ENCODE results near the gene CAMK2G.
"Not testable (repeated sequence)": the region's sequence is repeated elsewhere in the genome, so short reads cannot be mapped to it uniquely, and the experiment has no call there.

Gene CAMK2G

GRCh38 chr10:73900064-73900463 lies 25.7 kb upstream of the CAMK2G start:
- Histone ChIP-seq H3K36me3 (ENCODE audit: control insufficient read depth, insufficient read depth, low read length) (no peaks in the 10 kb centered on the region), H3K27ac (ENCODE audit: low read depth, low read length) (no peak overlapping the region), H3K4me1 (ENCODE audit: control insufficient read depth, insufficient read depth, low read length) (peaks cover 7% of the 10 kb centered on the region; the same call in 1 of the 2 replicates), H3K9me3 (ENCODE audit: control insufficient read depth, insufficient read depth, low read depth, low read length) (no peaks in the 10 kb centered on the region), H3K4me3 (ENCODE audit: low read depth, low read length) (no peak overlapping the region), H3K9ac (ENCODE audit: low read length) (no peak overlapping the region), H3K27me3 (ENCODE audit: control insufficient read depth, insufficient read depth, low read length) (no peaks in the 10 kb centered on the region)

- H3K9me3 ChIP-seq (ENCODE audit: control insufficient read depth, insufficient read depth, low read depth, low read length), result no peaks in the 10 kb centered on the region
These were observed 25.1 kb upstream of the CAMK2G start for GRCh38 chr10:73899423-73899822.

GRCh38 chr10:73898730-73899410 lies 24.5 kb upstream of the CAMK2G start:
- Histone ChIP-seq H3K27me3 (ENCODE audit: control insufficient read depth, insufficient read depth, low read length) (no peaks in the 10 kb centered on the region), H3K9me3 (ENCODE audit: control insufficient read depth, insufficient read depth, low read depth, low read length) (no peaks in the 10 kb centered on the region), H3K27ac (ENCODE audit: low read depth, low read length) (no peak overlapping the region), H3K36me3 (ENCODE audit: control insufficient read depth, insufficient read depth, low read length) (no peaks in the 10 kb centered on the region), H3K9ac (ENCODE audit: low read length) (no peak overlapping the region), H3K4me1 (ENCODE audit: control insufficient read depth, insufficient read depth, low read length) (peaks cover 7% of the 10 kb centered on the region; the same call in 1 of the 2 replicates), H3K4me3 (ENCODE audit: low read depth, low read length) (no peak overlapping the region)

More at GRCh38 chr10:73899423-73899822, 25.1 kb upstream of the CAMK2G start:
- H3K36me3 ChIP-seq (ENCODE audit: control insufficient read depth, insufficient read depth, low read length), result no peaks in the 10 kb centered on the region
- no peaks in the 10 kb centered on the region for H3K27me3 ChIP-seq (ENCODE audit: control insufficient read depth, insufficient read depth, low read length)
- no peak overlapping the region for H3K9ac ChIP-seq (ENCODE audit: low read length)
- no peak overlapping the region for H3K4me3 ChIP-seq (ENCODE audit: low read depth, low read length)
- H3K4me1 ChIP-seq (ENCODE audit: control insufficient read depth, insufficient read depth, low read length), result peaks cover 7% of the 10 kb centered on the region; the same call in 1 of the 2 replicates
- no peak overlapping the region for H3K27ac ChIP-seq (ENCODE audit: low read depth, low read length)

- Histone ChIP-seq H3K36me3 (ENCODE audit: control insufficient read depth, insufficient read depth, low read length) (no peaks in the 10 kb centered on the region), H3K4me3 (ENCODE audit: low read depth, low read length) (no peak overlapping the region), H3K4me1 (ENCODE audit: control insufficient read depth, insufficient read depth, low read length) (peaks cover 7% of the 10 kb centered on the region; the same call in 1 of the 2 replicates), H3K27me3 (ENCODE audit: control insufficient read depth, insufficient read depth, low read length) (no peaks in the 10 kb centered on the region), H3K27ac (ENCODE audit: low read depth, low read length) (no peak overlapping the region), H3K9me3 (ENCODE audit: control insufficient read depth, insufficient read depth, low read depth, low read length) (no peaks in the 10 kb centered on the region), H3K9ac (ENCODE audit: low read length) (no peak overlapping the region)
These were observed 23.3 kb upstream of the CAMK2G start for GRCh38 chr10:73897693-73898092.

GRCh38 chr10:73895381-73895780 lies 21.0 kb upstream of the CAMK2G start:
- not testable (repeated sequence) for H3K27ac ChIP-seq (ENCODE audit: low read depth, low read length)

GRCh38 chr10:73894245-73894971 lies 20.1 kb upstream of the CAMK2G start:
- H3K27me3 ChIP-seq (ENCODE audit: control insufficient read depth, insufficient read depth, low read length), result no peaks in the 10 kb centered on the region
- H3K27ac ChIP-seq (ENCODE audit: low read depth, low read length), result no peak overlapping the region
- H3K9ac ChIP-seq (ENCODE audit: low read length), result no peak overlapping the region
- H3K36me3 ChIP-seq (ENCODE audit: control insufficient read depth, insufficient read depth, low read length), result no peaks in the 10 kb centered on the region
- H3K4me3 ChIP-seq (ENCODE audit: low read depth, low read length), result no peak overlapping the region
- peaks cover 11% of the 10 kb centered on the region; the same call in 1 of the 2 replicates for H3K4me1 ChIP-seq (ENCODE audit: control insufficient read depth, insufficient read depth, low read length)
- H3K9me3 ChIP-seq (ENCODE audit: control insufficient read depth, insufficient read depth, low read depth, low read length), result no peaks in the 10 kb centered on the region

More at GRCh38 chr10:73895381-73895780, 21.0 kb upstream of the CAMK2G start:
- H3K4me1 ChIP-seq (ENCODE audit: control insufficient read depth, insufficient read depth, low read length), result peaks cover 12% of the 10 kb centered on the region; the same call in 1 of the 2 replicates
- not testable (repeated sequence) for H3K9ac ChIP-seq (ENCODE audit: low read length); H3K36me3 ChIP-seq (ENCODE audit: control insufficient read depth, insufficient read depth, low read length); H3K9me3 ChIP-seq (ENCODE audit: control insufficient read depth, insufficient read depth, low read depth, low read length); H3K27me3 ChIP-seq (ENCODE audit: control insufficient read depth, insufficient read depth, low read length); H3K4me3 ChIP-seq (ENCODE audit: low read depth, low read length)

GRCh38 chr10:73893426-73893825 lies 19.1 kb upstream of the CAMK2G start:
- H3K27ac ChIP-seq (ENCODE audit: low read depth, low read length), result no peak overlapping the region

GRCh38 chr10:73892310-73893030 lies 18.1 kb upstream of the CAMK2G start:
- no peaks in the 10 kb centered on the region for H3K36me3 ChIP-seq (ENCODE audit: control insufficient read depth, insufficient read depth, low read length)
- H3K4me3 ChIP-seq (ENCODE audit: low read depth, low read length), result no peak overlapping the region
- no peaks in the 10 kb centered on the region for H3K9me3 ChIP-seq (ENCODE audit: control insufficient read depth, insufficient read depth, low read depth, low read length)
- H3K27me3 ChIP-seq (ENCODE audit: control insufficient read depth, insufficient read depth, low read length), result no peaks in the 10 kb centered on the region
- peaks cover 19% of the 10 kb centered on the region for H3K4me1 ChIP-seq (ENCODE audit: control insufficient read depth, insufficient read depth, low read length)
- no peak overlapping the region for H3K27ac ChIP-seq (ENCODE audit: low read depth, low read length)
- no peak overlapping the region for H3K9ac ChIP-seq (ENCODE audit: low read length)

More at GRCh38 chr10:73893426-73893825, 19.1 kb upstream of the CAMK2G start:
- Histone ChIP-seq H3K9me3 (ENCODE audit: control insufficient read depth, insufficient read depth, low read depth, low read length) (no peaks in the 10 kb centered on the region), H3K9ac (ENCODE audit: low read length) (no peak overlapping the region), H3K4me1 (ENCODE audit: control insufficient read depth, insufficient read depth, low read length) (peaks cover 13% of the 10 kb centered on the region), H3K36me3 (ENCODE audit: control insufficient read depth, insufficient read depth, low read length) (no peaks in the 10 kb centered on the region), H3K4me3 (ENCODE audit: low read depth, low read length) (no peak overlapping the region), H3K27me3 (ENCODE audit: control insufficient read depth, insufficient read depth, low read length) (no peaks in the 10 kb centered on the region)

- Histone ChIP-seq H3K4me1 (ENCODE audit: control insufficient read depth, insufficient read depth, low read length) (peaks cover 28% of the 10 kb centered on the region), H3K27me3 (ENCODE audit: control insufficient read depth, insufficient read depth, low read length) (no peaks in the 10 kb centered on the region), H3K27ac (ENCODE audit: low read depth, low read length) (no peak overlapping the region), H3K36me3 (ENCODE audit: control insufficient read depth, insufficient read depth, low read length) (no peaks in the 10 kb centered on the region), H3K9me3 (ENCODE audit: control insufficient read depth, insufficient read depth, low read depth, low read length) (no peaks in the 10 kb centered on the region), H3K9ac (ENCODE audit: low read length) (no peak overlapping the region), H3K4me3 (ENCODE audit: low read depth, low read length) (no peak overlapping the region)
These were observed 17.2 kb upstream of the CAMK2G start for GRCh38 chr10:73891540-73891939.

- H3K9me3 ChIP-seq (ENCODE audit: control insufficient read depth, insufficient read depth, low read depth, low read length); H3K36me3 ChIP-seq (ENCODE audit: control insufficient read depth, insufficient read depth, low read length); H3K4me3 ChIP-seq (ENCODE audit: low read depth, low read length); H3K9ac ChIP-seq (ENCODE audit: low read length); H3K27ac ChIP-seq (ENCODE audit: low read depth, low read length); H3K27me3 ChIP-seq (ENCODE audit: control insufficient read depth, insufficient read depth, low read length): not testable (repeated sequence)
- peaks cover 33% of the 10 kb centered on the region for H3K4me1 ChIP-seq (ENCODE audit: control insufficient read depth, insufficient read depth, low read length)
These were observed 16.5 kb upstream of the CAMK2G start for GRCh38 chr10:73890830-73891229.

- no peaks in the 10 kb centered on the region for H3K27me3 ChIP-seq (ENCODE audit: control insufficient read depth, insufficient read depth, low read length)
- no peaks in the 10 kb centered on the region for H3K9me3 ChIP-seq (ENCODE audit: control insufficient read depth, insufficient read depth, low read depth, low read length)
- no peak overlapping the region for H3K27ac ChIP-seq (ENCODE audit: low read depth, low read length)
- no peaks in the 10 kb centered on the region for H3K36me3 ChIP-seq (ENCODE audit: control insufficient read depth, insufficient read depth, low read length)
- no peak overlapping the region for H3K4me3 ChIP-seq (ENCODE audit: low read depth, low read length)
- no peak overlapping the region for H3K9ac ChIP-seq (ENCODE audit: low read length)
- peaks cover 33% of the 10 kb centered on the region for H3K4me1 ChIP-seq (ENCODE audit: control insufficient read depth, insufficient read depth, low read length)
These were observed 15.9 kb upstream of the CAMK2G start for GRCh38 chr10:73890261-73890660.
